Measurements from ENCODE around the gene TMEM255B.
"Not testable (repeated sequence)": the region's sequence is repeated elsewhere in the genome, so short reads cannot be mapped to it uniquely, and the experiment has no call there.

TMEM255B gene

DNA sequence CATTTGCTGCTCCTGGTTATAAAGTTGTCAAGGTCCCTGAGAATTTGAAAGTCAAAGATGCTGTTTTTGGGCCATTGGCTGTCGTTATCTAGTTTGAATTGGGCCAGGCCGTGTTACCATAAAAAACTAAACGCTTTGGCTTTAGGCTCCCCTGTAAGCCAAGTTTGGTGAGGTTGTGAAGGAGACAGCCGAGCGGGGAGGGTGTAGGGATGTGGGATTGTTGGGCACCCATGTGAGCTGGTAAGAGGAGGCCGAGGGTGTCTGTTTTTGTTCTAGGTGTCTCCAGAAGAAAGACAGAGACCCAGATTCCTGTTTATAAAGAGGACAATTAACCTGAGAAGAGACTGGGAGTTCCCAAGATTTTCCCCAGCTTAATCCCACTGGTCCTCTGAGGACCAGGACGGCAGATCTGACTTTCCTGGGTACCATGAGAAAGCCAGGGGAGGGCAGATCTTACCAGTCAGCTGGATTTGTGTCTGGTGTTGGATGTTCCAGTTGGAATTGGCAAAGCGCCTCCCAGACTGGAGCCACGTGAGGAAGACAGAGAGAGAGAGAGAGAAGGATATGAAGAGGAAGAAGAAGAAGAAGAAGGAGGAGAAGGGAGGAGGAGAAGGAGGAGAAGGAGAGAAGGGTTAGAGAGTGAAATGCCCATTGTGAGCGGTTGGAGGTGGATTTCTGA is 25.1 kb downstream of the TMEM255B start:
- no peak for TF ChIP-seq CTCF (conservative IDR thresholded peaks at IDR 0.05)
- H3K27ac ChIP-seq: no peak overlapping the region

DNA sequence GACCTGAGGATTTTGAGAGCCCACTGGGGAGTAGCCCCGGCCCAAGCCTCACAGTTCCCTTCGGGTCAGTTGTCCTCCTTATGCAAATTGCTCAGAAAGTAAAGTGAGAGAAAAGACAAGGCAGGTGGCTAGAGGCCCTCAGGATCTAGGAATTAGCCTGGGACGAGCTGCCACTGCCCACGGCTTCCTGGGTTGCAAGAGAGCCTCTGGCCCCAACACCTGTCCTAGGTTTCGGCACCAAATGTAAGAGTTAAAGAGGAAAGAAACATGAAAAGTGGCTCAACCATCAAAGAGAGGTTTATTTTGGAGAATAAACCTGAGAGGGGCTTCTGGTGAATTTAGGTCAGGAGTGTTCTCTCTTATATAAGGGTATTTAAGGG is 25.6 kb downstream of the TMEM255B start:
- no peak for TF ChIP-seq CTCF (conservative IDR thresholded peaks at IDR 0.05)
- H3K27ac ChIP-seq: no peak overlapping the region

DNA sequence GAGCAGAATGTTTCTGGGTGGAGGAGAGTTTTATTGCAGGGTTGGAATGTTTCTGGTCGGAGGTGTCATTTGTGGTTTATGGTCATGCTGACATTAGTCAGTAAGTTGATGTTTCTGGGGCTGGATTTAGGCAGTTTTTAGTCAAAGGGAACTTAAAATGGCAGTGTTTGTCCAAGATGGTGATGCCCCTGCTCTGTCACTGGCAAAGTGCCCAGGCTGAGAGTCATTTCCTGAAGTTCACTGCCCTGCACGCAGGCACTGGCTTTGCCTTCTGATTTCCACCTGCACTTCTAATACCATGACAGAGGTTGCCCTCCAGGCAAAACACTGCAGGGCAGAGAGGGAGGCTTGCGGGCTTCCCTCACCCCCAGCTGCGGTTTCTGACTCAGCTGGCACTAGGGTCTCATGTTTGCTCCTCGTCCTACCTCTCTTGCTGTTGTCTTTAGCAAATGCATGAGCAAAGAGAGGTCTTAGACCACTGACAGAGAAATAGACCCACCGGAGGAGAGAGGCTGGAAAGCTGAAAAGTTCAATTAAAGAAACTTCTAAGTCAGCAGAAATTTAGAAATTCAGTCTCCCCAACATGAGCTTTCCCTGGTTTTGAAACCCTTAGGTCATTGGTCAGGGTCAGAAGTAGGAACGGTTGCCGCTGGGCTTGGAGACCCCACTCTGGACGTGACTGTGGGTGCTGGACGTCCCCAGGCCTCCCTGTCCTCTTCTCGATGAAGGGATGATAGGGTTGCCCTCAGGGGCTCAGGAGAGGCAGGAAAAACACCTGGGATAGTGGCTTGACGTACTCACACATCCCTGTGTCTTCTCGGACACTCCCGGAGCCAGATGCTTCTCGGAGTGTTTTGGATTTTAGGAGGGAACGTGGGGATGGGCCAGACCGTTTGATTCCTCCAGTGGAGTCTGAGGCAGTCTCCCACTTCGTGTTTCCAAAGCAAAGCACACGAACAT is 26.3 kb downstream of the TMEM255B start:
- TF ChIP-seq CTCF (conservative IDR thresholded peaks at IDR 0.05): no peak
- no peak overlapping the region for H3K27ac ChIP-seq

- TF ChIP-seq CTCF (conservative IDR thresholded peaks at IDR 0.05): no peak
- H3K27ac ChIP-seq: no peak overlapping the region
Measured at GRCh38 chr13:113786262-113786841, 27.3 kb downstream of the TMEM255B start.

- H3K27ac ChIP-seq: no peak overlapping the region
- TF ChIP-seq CTCF (conservative IDR thresholded peaks at IDR 0.05): no peak
Measured at GRCh38 chr13:113787694-113788093, 28.7 kb downstream of the TMEM255B start.

DNA sequence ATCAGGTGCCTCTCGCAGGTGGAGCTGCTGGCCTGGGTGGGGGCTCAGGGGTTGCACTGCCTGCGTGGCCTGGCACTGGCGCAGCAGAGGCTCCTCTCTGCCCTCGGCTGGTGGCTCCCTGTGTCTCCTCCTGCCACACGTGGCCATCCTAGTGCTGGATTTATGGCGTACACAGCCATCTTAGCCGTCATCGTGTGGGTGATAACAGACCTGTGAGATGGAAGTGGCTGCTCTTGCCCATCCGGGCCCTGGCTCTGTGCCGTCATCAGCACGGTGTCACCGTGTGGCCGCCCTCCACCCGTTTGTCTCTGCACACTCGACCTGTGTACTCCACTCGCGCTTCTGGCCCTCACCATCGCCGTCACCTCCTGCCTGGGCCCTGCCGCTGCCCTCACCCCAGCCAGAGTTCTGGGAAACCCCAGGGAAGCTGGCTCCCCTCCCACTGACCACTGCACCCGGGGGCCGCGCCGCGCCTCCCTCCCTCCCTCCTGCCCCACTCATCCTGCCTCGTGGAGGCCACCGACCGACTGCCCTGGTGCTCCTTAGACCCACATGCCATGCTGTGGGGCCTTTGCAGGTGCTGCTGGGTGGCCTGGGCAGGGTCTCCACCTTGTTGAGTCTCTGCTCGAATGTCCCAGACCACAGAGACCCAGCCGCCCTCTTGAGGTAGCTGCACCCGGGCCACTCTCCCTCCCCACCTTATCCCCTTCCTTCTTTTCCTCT is 29.5 kb downstream of the TMEM255B start:
- TF ChIP-seq CTCF (conservative IDR thresholded peaks at IDR 0.05): no peak
- H3K27ac ChIP-seq: no peak overlapping the region

DNA sequence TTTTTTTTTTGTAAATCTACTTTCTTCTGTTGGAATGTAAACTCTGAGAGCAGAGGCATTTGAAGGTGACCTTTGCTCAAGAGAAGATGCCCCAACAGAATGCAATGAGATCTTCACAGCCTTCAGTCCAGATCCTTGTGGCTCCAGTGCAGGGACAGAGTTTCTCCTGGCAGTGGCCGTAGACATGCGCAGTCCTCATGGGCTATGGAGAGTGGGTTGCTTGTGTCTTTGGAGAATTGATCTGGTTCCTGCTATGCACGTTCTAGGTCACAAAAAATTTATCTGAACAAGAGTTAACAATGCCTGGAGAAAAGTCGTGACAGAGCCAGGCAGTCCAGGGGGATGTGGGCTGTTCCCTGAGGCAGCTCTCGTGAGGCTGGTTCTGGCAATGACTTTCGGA is 30.1 kb downstream of the TMEM255B start:
- no peak for TF ChIP-seq CTCF (conservative IDR thresholded peaks at IDR 0.05)
- no peak overlapping the region for H3K27ac ChIP-seq

GRCh38 chr13:113789931-113790330 is 30.9 kb downstream of the TMEM255B start:
- not testable (repeated sequence) for H3K27ac ChIP-seq
